ENCODE measurements around the gene FMO4.
"Not testable (repeated sequence)": the region's sequence is repeated elsewhere in the genome, so short reads cannot be mapped to it uniquely, and the experiment has no call there.

The FMO4 gene

DNA sequence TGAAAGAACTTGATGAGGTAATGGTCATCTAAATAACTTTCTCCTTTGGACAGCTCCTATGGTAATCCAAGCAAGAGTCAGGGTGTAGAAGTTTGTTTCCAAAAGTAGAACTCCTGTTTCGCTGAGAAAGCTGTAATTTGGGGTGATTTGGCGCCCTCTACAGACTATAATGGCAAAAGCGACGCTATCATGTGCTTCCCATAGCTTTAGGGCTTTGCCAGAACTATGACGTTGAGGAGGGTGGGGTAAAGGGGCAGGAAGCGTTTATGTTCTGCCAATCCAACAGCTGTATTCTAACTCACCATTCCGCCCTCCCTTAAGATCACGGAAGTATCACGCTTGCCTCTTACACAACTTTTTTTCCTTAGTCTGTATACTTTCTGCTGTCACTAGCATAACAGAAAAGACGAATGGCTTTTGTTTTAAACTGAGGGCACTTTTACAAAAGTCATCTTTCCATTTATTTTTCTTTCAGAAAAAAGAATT is at the start of gene FMO4:
FMO4 (plus strand) TSS at position 349 of the 486 bp plus-strand sequence. CDS start 5,643 bp downstream, outside the sequence.
- Histone ChIP-seq H2AFZ (ENCODE audit: low read depth, low read length) (peak within 1 kb of the TSS; percentile 96), H3K27me3 (ENCODE audit: insufficient read depth, low read length) (peaks cover 7% of the 10 kb centered on the region), H3K36me3 (ENCODE audit: insufficient read depth, low read length) (no peaks in the 10 kb centered on the region), H3K4me3 (ENCODE audit: low read length) (peak within 1 kb of the TSS; percentile 43), H3K9me3 (ENCODE audit: low read length) (no peaks in the 10 kb centered on the region), H3K4me1 (ENCODE audit: insufficient read depth, low read length) (peaks cover 3% of the 10 kb centered on the region)

GRCh38 chr1:171265686-171266085 is 48.3 kb upstream of the FMO4 start:
- no peaks in the 10 kb centered on the region for H3K27me3 ChIP-seq (ENCODE audit: insufficient read depth, low read length)
- no peaks in the 10 kb centered on the region for H3K4me1 ChIP-seq (ENCODE audit: insufficient read depth, low read length)
- no peaks in the 10 kb centered on the region for H3K9me3 ChIP-seq (ENCODE audit: low read length)
- H3K36me3 ChIP-seq (ENCODE audit: insufficient read depth, low read length) = no peaks in the 10 kb centered on the region
- no peak overlapping the region for H3K4me3 ChIP-seq (ENCODE audit: low read length)
- H2AFZ ChIP-seq (ENCODE audit: low read depth, low read length) = no peak overlapping the region

GRCh38 chr1:171266930-171267329 is 47.1 kb upstream of the FMO4 start:
- H3K27me3 ChIP-seq (ENCODE audit: insufficient read depth, low read length) = no peaks in the 10 kb centered on the region
- no peak overlapping the region for H3K4me3 ChIP-seq (ENCODE audit: low read length)
- H3K4me1 ChIP-seq (ENCODE audit: insufficient read depth, low read length) = no peaks in the 10 kb centered on the region
- H3K9me3 ChIP-seq (ENCODE audit: low read length) = no peaks in the 10 kb centered on the region
- no peaks in the 10 kb centered on the region for H3K36me3 ChIP-seq (ENCODE audit: insufficient read depth, low read length)
- H2AFZ ChIP-seq (ENCODE audit: low read depth, low read length) = no peak overlapping the region

DNA sequence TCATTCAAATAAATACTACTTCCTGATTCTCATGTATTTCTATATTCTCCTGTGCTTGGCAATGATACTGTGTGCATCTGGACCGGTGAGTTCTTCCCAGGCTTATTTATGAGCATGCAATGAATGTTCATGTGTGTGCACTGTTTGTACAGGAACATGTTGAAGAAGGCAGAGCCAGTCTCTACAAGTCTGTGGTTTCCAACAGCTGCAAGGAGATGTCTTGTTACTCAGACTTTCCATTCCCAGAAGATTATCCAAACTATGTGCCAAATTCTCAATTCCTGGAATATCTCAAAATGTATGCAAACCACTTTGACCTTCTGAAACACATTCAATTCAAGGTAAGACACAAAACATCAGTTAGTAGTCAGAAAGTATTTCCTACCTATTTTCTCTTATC is 46.6 kb upstream of the FMO4 start:
- no peaks in the 10 kb centered on the region for H3K36me3 ChIP-seq (ENCODE audit: insufficient read depth, low read length)
- no peak overlapping the region for H3K4me3 ChIP-seq (ENCODE audit: low read length)
- H3K27me3 ChIP-seq (ENCODE audit: insufficient read depth, low read length) = no peaks in the 10 kb centered on the region
- no peaks in the 10 kb centered on the region for H3K9me3 ChIP-seq (ENCODE audit: low read length)
- no peaks in the 10 kb centered on the region for H3K4me1 ChIP-seq (ENCODE audit: insufficient read depth, low read length)
- H2AFZ ChIP-seq (ENCODE audit: low read depth, low read length) = no peak overlapping the region

- no peaks in the 10 kb centered on the region for H3K4me1 ChIP-seq (ENCODE audit: insufficient read depth, low read length)
- no peaks in the 10 kb centered on the region for H3K27me3 ChIP-seq (ENCODE audit: insufficient read depth, low read length)
- no peak overlapping the region for H2AFZ ChIP-seq (ENCODE audit: low read depth, low read length)
- no peaks in the 10 kb centered on the region for H3K9me3 ChIP-seq (ENCODE audit: low read length)
- no peak overlapping the region for H3K4me3 ChIP-seq (ENCODE audit: low read length)
- H3K36me3 ChIP-seq (ENCODE audit: insufficient read depth, low read length) = no peaks in the 10 kb centered on the region
These were observed 43.2 kb upstream of the FMO4 start for GRCh38 chr1:171270806-171271205.

GRCh38 chr1:171277534-171277933 is 36.4 kb upstream of the FMO4 start:
- H3K36me3 ChIP-seq (ENCODE audit: insufficient read depth, low read length) = no peaks in the 10 kb centered on the region
- no peaks in the 10 kb centered on the region for H3K27me3 ChIP-seq (ENCODE audit: insufficient read depth, low read length)
- H3K9me3 ChIP-seq (ENCODE audit: low read length) = no peaks in the 10 kb centered on the region
- H2AFZ ChIP-seq (ENCODE audit: low read depth, low read length) = no peak overlapping the region
- H3K4me1 ChIP-seq (ENCODE audit: insufficient read depth, low read length) = no peaks in the 10 kb centered on the region
- H3K4me3 ChIP-seq (ENCODE audit: low read length) = no peak overlapping the region

GRCh38 chr1:171279234-171279633 is 34.7 kb upstream of the FMO4 start:
- Histone ChIP-seq H3K36me3 (ENCODE audit: insufficient read depth, low read length) (no peaks in the 10 kb centered on the region), H3K27me3 (ENCODE audit: insufficient read depth, low read length) (no peaks in the 10 kb centered on the region), H3K4me3 (ENCODE audit: low read length) (no peak overlapping the region), H3K9me3 (ENCODE audit: low read length) (no peaks in the 10 kb centered on the region), H3K4me1 (ENCODE audit: insufficient read depth, low read length) (no peaks in the 10 kb centered on the region), H2AFZ (ENCODE audit: low read depth, low read length) (no peak overlapping the region)

- Histone ChIP-seq H3K36me3 (ENCODE audit: insufficient read depth, low read length) (no peaks in the 10 kb centered on the region), H3K4me3 (ENCODE audit: low read length) (no peak overlapping the region)
These were observed 34.3 kb upstream of the FMO4 start for GRCh38 chr1:171279678-171280077.

GRCh38 chr1:171280599-171280998 is 33.4 kb upstream of the FMO4 start:
- no peaks in the 10 kb centered on the region for H3K9me3 ChIP-seq (ENCODE audit: low read length)
- H3K27me3 ChIP-seq (ENCODE audit: insufficient read depth, low read length) = no peaks in the 10 kb centered on the region
- H3K4me3 ChIP-seq (ENCODE audit: low read length) = no peak overlapping the region

More at GRCh38 chr1:171279678-171280077, 34.3 kb upstream of the FMO4 start:
- Histone ChIP-seq H3K9me3 (ENCODE audit: low read length) (no peaks in the 10 kb centered on the region), H3K27me3 (ENCODE audit: insufficient read depth, low read length) (no peaks in the 10 kb centered on the region), H2AFZ (ENCODE audit: low read depth, low read length) (no peak overlapping the region), H3K4me1 (ENCODE audit: insufficient read depth, low read length) (no peaks in the 10 kb centered on the region)

DNA sequence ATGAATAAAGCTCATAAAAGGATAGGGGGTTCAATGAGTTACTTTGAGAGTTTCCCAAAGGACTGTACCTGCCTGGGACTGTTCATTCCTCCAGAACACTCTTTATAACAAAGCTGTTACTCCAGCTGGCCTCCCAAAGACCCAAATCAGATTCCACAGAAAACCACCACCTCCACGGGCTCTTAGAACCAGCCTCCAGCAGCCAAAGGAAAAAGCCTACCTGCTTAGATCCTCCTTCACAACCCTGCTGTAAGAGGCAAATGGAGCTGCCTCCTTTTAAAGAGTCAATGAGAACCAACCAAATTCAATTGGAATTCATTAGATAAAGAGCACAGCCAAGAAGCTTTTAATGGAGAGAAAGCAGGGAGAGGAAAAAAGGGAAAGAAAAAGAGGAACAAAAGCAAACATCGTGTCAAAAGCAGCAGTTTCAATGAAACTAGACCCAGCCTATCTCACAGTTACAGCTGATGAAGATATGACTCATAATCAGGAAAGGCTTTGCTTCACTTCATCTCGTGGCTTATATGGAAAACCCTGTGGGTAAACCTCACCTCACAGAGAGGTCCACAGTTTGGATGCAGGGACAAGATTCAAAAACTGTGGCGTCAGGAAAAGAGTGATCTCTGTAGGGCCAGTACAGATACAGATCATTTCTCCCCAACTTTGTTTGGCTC is 27.8 kb upstream of the FMO4 start:
- no peak overlapping the region for H2AFZ ChIP-seq (ENCODE audit: low read depth, low read length)

More at GRCh38 chr1:171280599-171280998, 33.4 kb upstream of the FMO4 start:
- Histone ChIP-seq H3K36me3 (ENCODE audit: insufficient read depth, low read length) (no peaks in the 10 kb centered on the region), H3K4me1 (ENCODE audit: insufficient read depth, low read length) (no peaks in the 10 kb centered on the region), H2AFZ (ENCODE audit: low read depth, low read length) (no peak overlapping the region)

DNA sequence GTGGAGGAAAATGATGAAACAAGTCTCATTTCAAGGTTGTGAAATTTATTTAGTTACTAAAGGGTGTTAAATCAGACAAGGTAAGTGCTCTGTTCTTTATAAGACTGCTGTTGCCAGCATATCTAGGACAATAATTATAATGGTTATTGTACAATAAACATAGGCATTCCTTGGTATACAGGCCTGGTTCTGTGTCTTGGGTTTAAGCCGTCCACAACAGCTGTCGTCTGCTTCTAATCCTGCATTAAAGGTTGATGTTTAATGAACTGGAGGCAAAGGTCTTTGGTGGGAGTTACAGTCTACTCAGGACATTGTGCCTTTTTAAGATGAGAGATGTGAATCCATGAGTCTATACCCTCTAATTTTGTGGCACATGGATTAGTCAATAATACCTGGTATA is 23.4 kb upstream of the FMO4 start:
- no peaks in the 10 kb centered on the region for H3K9me3 ChIP-seq (ENCODE audit: low read length)
- no peak overlapping the region for H2AFZ ChIP-seq (ENCODE audit: low read depth, low read length)
- H3K27me3 ChIP-seq (ENCODE audit: insufficient read depth, low read length) = no peaks in the 10 kb centered on the region
- no peaks in the 10 kb centered on the region for H3K36me3 ChIP-seq (ENCODE audit: insufficient read depth, low read length)
- H3K4me3 ChIP-seq (ENCODE audit: low read length) = no peak overlapping the region
- H3K4me1 ChIP-seq (ENCODE audit: insufficient read depth, low read length) = no peaks in the 10 kb centered on the region

More for the DNA sequence above, 27.8 kb upstream of the FMO4 start:
- Histone ChIP-seq H3K4me3 (ENCODE audit: low read length) (no peak overlapping the region), H3K27me3 (ENCODE audit: insufficient read depth, low read length) (no peaks in the 10 kb centered on the region), H3K36me3 (ENCODE audit: insufficient read depth, low read length) (no peaks in the 10 kb centered on the region), H3K4me1 (ENCODE audit: insufficient read depth, low read length) (no peaks in the 10 kb centered on the region), H3K9me3 (ENCODE audit: low read length) (no peaks in the 10 kb centered on the region)

GRCh38 chr1:171292799-171293198 is 21.2 kb upstream of the FMO4 start:
- Histone ChIP-seq H3K4me1 (ENCODE audit: insufficient read depth, low read length) (no peaks in the 10 kb centered on the region), H3K9me3 (ENCODE audit: low read length) (no peaks in the 10 kb centered on the region), H2AFZ (ENCODE audit: low read depth, low read length) (no peak overlapping the region), H3K36me3 (ENCODE audit: insufficient read depth, low read length) (no peaks in the 10 kb centered on the region), H3K4me3 (ENCODE audit: low read length) (no peak overlapping the region), H3K27me3 (ENCODE audit: insufficient read depth, low read length) (no peaks in the 10 kb centered on the region)

DNA sequence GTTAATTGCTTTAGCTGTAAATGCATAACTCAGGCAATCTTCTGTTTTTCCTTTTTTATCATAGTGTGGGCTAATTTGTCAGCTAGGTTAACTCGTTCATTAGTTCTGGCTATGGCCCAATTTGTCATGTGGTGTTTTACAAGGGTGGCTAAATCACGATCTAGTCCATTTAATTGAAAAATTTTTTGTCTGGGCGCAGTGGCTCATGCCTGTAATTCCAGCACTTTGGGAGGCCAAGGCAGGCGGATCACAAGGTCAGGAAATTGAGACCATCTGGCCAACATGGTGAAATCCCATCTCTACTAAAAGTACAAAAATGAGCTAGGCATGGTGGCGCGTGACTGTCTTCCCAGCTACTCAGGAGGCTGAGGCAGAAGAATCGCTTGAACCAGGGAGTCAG is 18.6 kb upstream of the FMO4 start:
- not testable (repeated sequence) for H2AFZ ChIP-seq (ENCODE audit: low read depth, low read length)

DNA sequence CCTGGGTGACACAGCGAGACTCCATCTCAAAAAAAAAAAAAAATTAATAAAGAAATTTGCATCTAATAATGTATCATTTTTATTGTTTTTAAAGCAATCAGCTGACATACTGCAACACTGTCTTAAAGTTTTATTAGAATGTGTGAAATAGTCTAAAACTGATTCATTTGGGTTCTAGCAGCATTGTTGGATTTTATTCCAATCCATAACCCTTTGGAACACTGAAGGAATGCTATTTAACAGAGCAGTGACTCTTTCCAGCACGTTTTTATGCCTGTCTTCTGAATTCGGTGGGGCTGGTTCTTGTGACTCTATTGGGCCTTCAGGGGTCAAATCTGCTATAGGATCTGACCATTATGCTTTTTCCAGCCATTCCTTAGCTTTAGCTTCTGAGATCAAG is 18.2 kb upstream of the FMO4 start:
- Histone ChIP-seq H3K36me3 (ENCODE audit: insufficient read depth, low read length) (no peaks in the 10 kb centered on the region), H3K9me3 (ENCODE audit: low read length) (peaks cover 3% of the 10 kb centered on the region), H3K4me1 (ENCODE audit: insufficient read depth, low read length) (no peaks in the 10 kb centered on the region), H3K4me3 (ENCODE audit: low read length) (no peak overlapping the region), H2AFZ (ENCODE audit: low read depth, low read length) (no peak overlapping the region), H3K27me3 (ENCODE audit: insufficient read depth, low read length) (no peaks in the 10 kb centered on the region)

More for the DNA sequence above, 18.6 kb upstream of the FMO4 start:
- not testable (repeated sequence) for H3K9me3 ChIP-seq (ENCODE audit: low read length); H3K4me3 ChIP-seq (ENCODE audit: low read length); H3K36me3 ChIP-seq (ENCODE audit: insufficient read depth, low read length); H3K27me3 ChIP-seq (ENCODE audit: insufficient read depth, low read length); H3K4me1 ChIP-seq (ENCODE audit: insufficient read depth, low read length)
